ENCODE data around the gene GNLY.

GNLY gene

GRCh38 chr2:85727798-85728197, 33.6 kb downstream of the GNLY start:
- DNase-seq (ENCODE audit: low read depth in 2 of 2) = no peak

GRCh38 chr2:85728342-85728741, 34.2 kb downstream of the GNLY start:
- no peak for DNase-seq (ENCODE audit: low read depth in 2 of 2)

- DNase-seq (ENCODE audit: low read depth in 2 of 2) = peak in 1 of 2 experiments; percentile 36
These were observed 35.0 kb downstream of the GNLY start for GRCh38 chr2:85728883-85729824.

- no peak for DNase-seq (ENCODE audit: low read depth in 2 of 2)
These were observed 35.8 kb downstream of the GNLY start for GRCh38 chr2:85729825-85730510.

- DNase-seq (ENCODE audit: low read depth in 2 of 2) = no peak
These were observed 36.6 kb downstream of the GNLY start for GRCh38 chr2:85730686-85731230.

- DNase-seq (ENCODE audit: low read depth in 2 of 2) = no peak
These were observed 37.4 kb downstream of the GNLY start for GRCh38 chr2:85731606-85732005.

- DNase-seq (ENCODE audit: low read depth in 2 of 2) = no peak
These were observed 38.4 kb downstream of the GNLY start for GRCh38 chr2:85732467-85733120.

- no peak for DNase-seq (ENCODE audit: low read depth in 2 of 2)
These were observed 39.2 kb downstream of the GNLY start for GRCh38 chr2:85733121-85733960.

GRCh38 chr2:85734015-85734414, 39.9 kb downstream of the GNLY start:
- DNase-seq (ENCODE audit: low read depth in 2 of 2) = no peak

GRCh38 chr2:85734942-85735608, 40.9 kb downstream of the GNLY start:
- DNase-seq (ENCODE audit: low read depth in 2 of 2) = no peak

GRCh38 chr2:85735691-85736090, 41.5 kb downstream of the GNLY start:
- DNase-seq (ENCODE audit: low read depth in 2 of 2) = no peak

GRCh38 chr2:85736456-85737355, 42.5 kb downstream of the GNLY start:
- no peak for DNase-seq (ENCODE audit: low read depth in 2 of 2)

- DNase-seq (ENCODE audit: low read depth in 2 of 2) = peak; percentile 68 to 70
These were observed 43.3 kb downstream of the GNLY start for GRCh38 chr2:85737481-85737880.

- DNase-seq (ENCODE audit: low read depth in 2 of 2) = no peak
These were observed 43.8 kb downstream of the GNLY start for GRCh38 chr2:85737961-85738360.

GRCh38 chr2:85740193-85740592, 46.0 kb downstream of the GNLY start:
- DNase-seq (ENCODE audit: low read depth in 2 of 2) = no peak

- no peak for DNase-seq (ENCODE audit: low read depth in 2 of 2)
These were observed 47.2 kb downstream of the GNLY start for GRCh38 chr2:85741211-85741832.

GRCh38 chr2:85741833-85742455, 47.8 kb downstream of the GNLY start:
- peak in 1 of 2 experiments; percentile 50 for DNase-seq (ENCODE audit: low read depth in 2 of 2)

- no peak for DNase-seq (ENCODE audit: low read depth in 2 of 2)
These were observed 49.3 kb downstream of the GNLY start for GRCh38 chr2:85743304-85743978.

Data from fibroblast of skin of left biceps (primary cell).